Nephron progenitor cell (in vitro differentiated cells): ENCODE measurements around the gene KIAA0930.
"Not testable (repeated sequence)": the region's sequence is repeated elsewhere in the genome, so short reads cannot be mapped to it uniquely, and the experiment has no call there.

Source experiments
- DNase-seq: peaks from one replicate; pipeline ENCODE4 v3.0.0; 2021
- H3K27ac Mint-ChIP-seq: 2 replicates; pipeline ENCODE4 v1.8.0; 2021; ENCODE audit warnings: mild to moderate bottlenecking, moderate library complexity, mixed read lengths
- H3K27me3 Mint-ChIP-seq: 2 replicates; pipeline ENCODE4 v1.8.0; 2021; ENCODE audit warnings: mild to moderate bottlenecking, low read depth, mixed read lengths; ENCODE audit not compliant: poor library complexity
- H3K36me3 Mint-ChIP-seq: 2 replicates; pipeline ENCODE4 v1.8.0; 2021; ENCODE audit warnings: low read depth, mixed read lengths
- H3K4me1 Mint-ChIP-seq: 2 replicates; pipeline ENCODE4 v1.8.0; 2021; ENCODE audit warnings: mixed read lengths
- H3K4me3 Mint-ChIP-seq: 2 replicates; pipeline ENCODE4 v1.8.0; 2021; ENCODE audit warnings: mild to moderate bottlenecking, moderate library complexity, mixed read lengths
- H3K9me3 Mint-ChIP-seq: 2 replicates; pipeline ENCODE4 v1.8.0; 2021; ENCODE audit warnings: mild to moderate bottlenecking, moderate library complexity, mixed read lengths
- TF ChIP-seq, protein P1 (sequence below): fragments of 200-600 bp; sonication (generic); IDR thresholded peaks from 2 replicates; pipeline ENCODE4 v1.5.0; 2021; ENCODE audit warnings: antibody characterized with exemption

The KIAA0930 gene

GRCh38 chr22:45195616-45196015 is 45.1 kb downstream of the KIAA0930 start:
- Mint-ChIP-seq H3K4me1 (peaks cover 46% of the 10 kb centered on the region), H3K9me3 (no peaks in the 10 kb centered on the region), H3K27me3 (peaks cover 4% of the 10 kb centered on the region), H3K36me3 (no peaks in the 10 kb centered on the region), H3K4me3 (no peak overlapping the region), H3K27ac (no peak overlapping the region)
- no peak for DNase-seq
- TF ChIP-seq, protein P1, sequence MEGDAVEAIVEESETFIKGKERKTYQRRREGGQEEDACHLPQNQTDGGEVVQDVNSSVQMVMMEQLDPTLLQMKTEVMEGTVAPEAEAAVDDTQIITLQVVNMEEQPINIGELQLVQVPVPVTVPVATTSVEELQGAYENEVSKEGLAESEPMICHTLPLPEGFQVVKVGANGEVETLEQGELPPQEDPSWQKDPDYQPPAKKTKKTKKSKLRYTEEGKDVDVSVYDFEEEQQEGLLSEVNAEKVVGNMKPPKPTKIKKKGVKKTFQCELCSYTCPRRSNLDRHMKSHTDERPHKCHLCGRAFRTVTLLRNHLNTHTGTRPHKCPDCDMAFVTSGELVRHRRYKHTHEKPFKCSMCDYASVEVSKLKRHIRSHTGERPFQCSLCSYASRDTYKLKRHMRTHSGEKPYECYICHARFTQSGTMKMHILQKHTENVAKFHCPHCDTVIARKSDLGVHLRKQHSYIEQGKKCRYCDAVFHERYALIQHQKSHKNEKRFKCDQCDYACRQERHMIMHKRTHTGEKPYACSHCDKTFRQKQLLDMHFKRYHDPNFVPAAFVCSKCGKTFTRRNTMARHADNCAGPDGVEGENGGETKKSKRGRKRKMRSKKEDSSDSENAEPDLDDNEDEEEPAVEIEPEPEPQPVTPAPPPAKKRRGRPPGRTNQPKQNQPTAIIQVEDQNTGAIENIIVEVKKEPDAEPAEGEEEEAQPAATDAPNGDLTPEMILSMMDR: no peak

DNA sequence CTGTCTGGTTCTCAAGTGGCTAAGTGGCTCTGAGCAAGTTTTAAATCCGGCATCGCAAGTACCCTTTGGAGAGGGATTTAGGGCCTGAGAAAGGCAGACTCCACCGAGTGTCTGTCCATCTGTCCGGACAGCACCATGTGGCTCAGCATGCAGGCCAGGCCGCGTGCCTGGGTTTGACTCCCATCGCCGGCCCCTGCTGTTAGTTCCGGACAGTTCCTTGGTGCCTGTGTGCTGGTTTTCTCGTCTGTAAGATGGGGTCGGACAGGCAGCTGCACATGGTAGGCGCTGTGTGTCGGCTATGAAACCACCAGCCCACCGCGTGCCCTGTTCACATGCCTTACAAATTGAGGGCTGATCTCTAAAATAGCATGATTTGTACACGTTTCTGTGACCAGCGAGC is 46.0 kb downstream of the KIAA0930 start:
- peaks cover 6% of the 10 kb centered on the region for H3K27me3 Mint-ChIP-seq
- TF ChIP-seq, protein P1: no peak
- no peak overlapping the region for H3K27ac Mint-ChIP-seq
- H3K4me1 Mint-ChIP-seq: peaks cover 43% of the 10 kb centered on the region
- no peaks in the 10 kb centered on the region for H3K36me3 Mint-ChIP-seq
- H3K4me3 Mint-ChIP-seq: no peak overlapping the region
- DNase-seq: no peak
- H3K9me3 Mint-ChIP-seq: no peaks in the 10 kb centered on the region

GRCh38 chr22:45192701-45193187 is 48.0 kb downstream of the KIAA0930 start:
- TF ChIP-seq, protein P1: no peak
- H3K4me3 Mint-ChIP-seq: no peak overlapping the region
- DNase-seq: no peak
- no peaks in the 10 kb centered on the region for H3K36me3 Mint-ChIP-seq
- no peak overlapping the region for H3K27ac Mint-ChIP-seq
- peaks cover 6% of the 10 kb centered on the region for H3K27me3 Mint-ChIP-seq
- no peaks in the 10 kb centered on the region for H3K9me3 Mint-ChIP-seq
- peaks cover 38% of the 10 kb centered on the region for H3K4me1 Mint-ChIP-seq

- not testable (repeated sequence) for DNase-seq, H3K9me3 Mint-ChIP-seq, H3K4me3 Mint-ChIP-seq, H3K27me3 Mint-ChIP-seq, H3K27ac Mint-ChIP-seq, H3K36me3 Mint-ChIP-seq
- peaks cover 39% of the 10 kb centered on the region for H3K4me1 Mint-ChIP-seq
Measured at GRCh38 chr22:45191746-45192145, 48.9 kb downstream of the KIAA0930 start.

GRCh38 chr22:45190202-45190872 is 50.4 kb downstream of the KIAA0930 start:
- H3K27me3 Mint-ChIP-seq: peaks cover 6% of the 10 kb centered on the region
- TF ChIP-seq, protein P1: no peak

GRCh38 chr22:45188779-45189178 is 51.9 kb downstream of the KIAA0930 start:
- Mint-ChIP-seq H3K27me3 (peaks cover 4% of the 10 kb centered on the region), H3K27ac (peak overlapping the region; percentile 93), H3K9me3 (no peaks in the 10 kb centered on the region), H3K4me3 (no peak overlapping the region), H3K4me1 (peaks cover 39% of the 10 kb centered on the region), H3K36me3 (peaks cover 20% of the 10 kb centered on the region)
- DNase-seq: no peak
- TF ChIP-seq, protein P1: no peak

More at GRCh38 chr22:45190202-45190872, 50.4 kb downstream of the KIAA0930 start:
- DNase-seq: no peak
- Mint-ChIP-seq H3K27ac (no peak overlapping the region), H3K36me3 (peaks cover 5% of the 10 kb centered on the region), H3K9me3 (no peaks in the 10 kb centered on the region), H3K4me3 (no peak overlapping the region), H3K4me1 (peaks cover 39% of the 10 kb centered on the region)
